ENCODE data around the gene PML. TPM values are rescaled to one million over a fixed set of nuclear protein-coding genes. Genes with fewer than 3 reads are reported as not detected.
A peak's percentile ranks its signal among the peaks of the same experiment; 100 is the strongest.

PML gene
- polyA plus RNA-seq, 3 donors, result 13.1 to 40.7 (median 20.6) TPM

DNA sequence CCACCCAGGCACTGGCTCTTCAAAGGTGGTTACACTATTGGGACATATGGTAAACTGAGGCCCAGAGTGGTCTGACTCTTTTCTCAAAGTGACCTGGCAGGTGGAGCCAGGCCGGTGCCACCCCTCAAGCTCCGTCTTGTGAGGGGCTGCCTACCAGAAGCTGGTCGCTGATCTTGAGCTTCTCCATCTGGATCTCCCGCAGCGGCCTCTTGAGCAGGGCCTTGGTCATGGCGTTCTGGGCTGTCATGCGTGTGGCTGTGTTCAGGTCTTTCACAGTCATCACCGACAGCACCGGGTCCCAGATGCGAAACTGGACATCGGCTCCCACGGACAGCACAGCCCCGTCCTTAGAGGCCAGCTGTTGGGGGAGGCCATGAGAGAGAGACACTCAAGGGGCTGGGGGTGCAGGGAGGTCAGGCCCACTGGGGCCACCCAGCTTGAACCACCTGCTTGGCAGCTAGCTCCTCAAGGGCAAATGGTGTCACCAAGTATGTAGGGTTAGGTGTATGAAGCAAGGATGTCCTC is 6.0 kb upstream of the PML start:
- Histone ChIP-seq H2AFZ (ENCODE audit: insufficient read depth, low read depth, low read length, poor library complexity, severe bottlenecking) (no peak overlapping the region), H3K4me3 (replicated peaks in 1 of 3; ENCODE audit: low read depth in 2 of 3, low read length in 3 of 3) (no peak overlapping the region), H3K4me1 (ENCODE audit: control insufficient read depth in 1 of 2, insufficient read depth in 2 of 2, low read length in 2 of 2) (peaks cover 28 to 38% of the 10 kb centered on the region in 2 donors), H3K27me3 (ENCODE audit: control insufficient read depth in 2 of 2, insufficient read depth in 2 of 2, low read length in 2 of 2) (no peaks in the 10 kb centered on the region), H3K27ac (ENCODE audit: low read depth in 1 of 2, low read length in 2 of 2) (no peak overlapping the region), H3K9ac (ENCODE audit: insufficient read depth, low read length, poor library complexity, severe bottlenecking) (no peak overlapping the region), H3K36me3 (replicated peaks in 1 of 2; ENCODE audit: control insufficient read depth in 1 of 2, insufficient read depth in 2 of 2, low read length in 2 of 2) (peaks cover 0 to 9% of the 10 kb centered on the region in 2 donors), H3K4me2 (replicated peaks; ENCODE audit: extremely low read depth, low read length, poor library complexity, severe bottlenecking) (no peak overlapping the region), H3K9me3 (replicated peaks in 1 of 2; ENCODE audit: control insufficient read depth in 1 of 2, insufficient read depth in 1 of 2, low read length in 2 of 2) (no peaks in the 10 kb centered on the region), H3K79me2 (ENCODE audit: insufficient read depth, low read length) (peaks cover 8% of the 10 kb centered on the region), H4K20me1 (ENCODE audit: insufficient read depth, low read length) (no peaks in the 10 kb centered on the region)
- Mint-ChIP-seq H3K9me3 (no peaks in the 10 kb centered on the region), H3K27ac (no peak overlapping the region), H3K4me1 (peaks cover 23% of the 10 kb centered on the region), H3K4me3 (no peak overlapping the region), H3K36me3 (peaks cover 15 to 30% of the 10 kb centered on the region in 2 donors), H3K27me3 (ENCODE audit: low read depth in 3 of 3) (peaks cover 0 to 2% (median 0%) of the 10 kb centered on the region in 3 donors)
- no peak for DNase-seq
- WGBS (ENCODE audit: insufficient coverage), result 97% methylated on average over 12 of the region's 13 CpGs
- TF ChIP-seq, protein P1, sequence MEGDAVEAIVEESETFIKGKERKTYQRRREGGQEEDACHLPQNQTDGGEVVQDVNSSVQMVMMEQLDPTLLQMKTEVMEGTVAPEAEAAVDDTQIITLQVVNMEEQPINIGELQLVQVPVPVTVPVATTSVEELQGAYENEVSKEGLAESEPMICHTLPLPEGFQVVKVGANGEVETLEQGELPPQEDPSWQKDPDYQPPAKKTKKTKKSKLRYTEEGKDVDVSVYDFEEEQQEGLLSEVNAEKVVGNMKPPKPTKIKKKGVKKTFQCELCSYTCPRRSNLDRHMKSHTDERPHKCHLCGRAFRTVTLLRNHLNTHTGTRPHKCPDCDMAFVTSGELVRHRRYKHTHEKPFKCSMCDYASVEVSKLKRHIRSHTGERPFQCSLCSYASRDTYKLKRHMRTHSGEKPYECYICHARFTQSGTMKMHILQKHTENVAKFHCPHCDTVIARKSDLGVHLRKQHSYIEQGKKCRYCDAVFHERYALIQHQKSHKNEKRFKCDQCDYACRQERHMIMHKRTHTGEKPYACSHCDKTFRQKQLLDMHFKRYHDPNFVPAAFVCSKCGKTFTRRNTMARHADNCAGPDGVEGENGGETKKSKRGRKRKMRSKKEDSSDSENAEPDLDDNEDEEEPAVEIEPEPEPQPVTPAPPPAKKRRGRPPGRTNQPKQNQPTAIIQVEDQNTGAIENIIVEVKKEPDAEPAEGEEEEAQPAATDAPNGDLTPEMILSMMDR (IDR thresholded peaks at IDR 0.05), result no peak
- intact Hi-C loops (cut with micrococcal nuclease), result no loop called here

DNA sequence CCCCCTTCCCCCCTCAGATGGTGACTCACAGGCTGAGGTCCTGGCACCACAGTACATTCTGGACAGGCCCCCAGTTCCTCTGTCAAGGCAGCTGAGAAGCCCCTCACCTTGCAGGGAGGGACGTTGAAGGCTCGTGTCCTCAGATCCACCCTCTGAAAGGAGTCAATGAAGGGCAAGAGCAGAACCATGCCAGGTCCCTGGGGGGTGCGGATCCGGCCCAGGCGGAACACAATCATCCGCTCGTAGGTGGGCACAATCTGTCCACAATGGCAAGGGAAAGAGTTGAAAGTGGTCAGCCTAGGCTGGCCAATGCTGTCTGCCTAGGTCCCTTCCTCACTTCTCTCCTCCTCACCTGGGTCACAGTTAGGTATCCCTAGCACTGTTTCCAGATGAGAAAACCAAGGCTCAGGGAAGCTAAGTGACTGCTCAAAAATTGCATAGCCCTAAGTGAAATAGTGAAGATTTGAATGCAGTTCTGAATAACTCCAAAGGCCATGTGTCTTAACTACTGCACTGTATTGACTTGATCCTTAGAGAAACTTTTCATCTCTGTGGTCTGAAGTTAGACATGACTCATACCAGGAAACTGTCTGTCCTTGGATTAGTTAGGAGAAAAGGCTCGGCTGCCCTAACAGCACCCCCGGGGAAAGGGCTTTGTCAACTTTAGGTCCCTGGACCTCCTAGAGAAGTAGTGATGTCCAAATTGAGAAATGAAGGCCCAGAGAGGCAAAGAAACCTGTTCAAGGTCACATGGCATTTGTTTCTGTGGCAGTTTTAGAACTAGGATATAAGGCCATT is 5.3 kb upstream of the PML start:
- TF ChIP-seq, protein P1 (IDR thresholded peaks at IDR 0.05), result no peak
- no peaks in the 10 kb centered on the region for H3K9me3 ChIP-seq (replicated peaks in 1 of 2; ENCODE audit: control insufficient read depth in 1 of 2, insufficient read depth in 1 of 2, low read length in 2 of 2)
- intact Hi-C loops (cut with micrococcal nuclease), result no loop called here
- H3K27ac ChIP-seq (ENCODE audit: low read depth in 1 of 2, low read length in 2 of 2), result no peak overlapping the region
- H3K27me3 ChIP-seq (ENCODE audit: control insufficient read depth in 2 of 2, insufficient read depth in 2 of 2, low read length in 2 of 2), result no peaks in the 10 kb centered on the region
- Mint-ChIP-seq H3K36me3 (peaks cover 12 to 25% of the 10 kb centered on the region in 2 donors), H3K27me3 (ENCODE audit: low read depth in 3 of 3) (peaks cover 0 to 2% (median 0%) of the 10 kb centered on the region in 3 donors), H3K27ac (peak overlapping the region in 1 of 7 donors; percentile 13), H3K4me1 (peaks cover 30% of the 10 kb centered on the region), H3K4me3 (no peak overlapping the region), H3K9me3 (peaks cover 0 to 1% (median 0%) of the 10 kb centered on the region in 7 donors)
- peaks cover 15% of the 10 kb centered on the region for H3K79me2 ChIP-seq (ENCODE audit: insufficient read depth, low read length)
- no peak overlapping the region for H3K4me2 ChIP-seq (replicated peaks; ENCODE audit: extremely low read depth, low read length, poor library complexity, severe bottlenecking)
- no peak overlapping the region for H3K4me3 ChIP-seq (replicated peaks in 1 of 3; ENCODE audit: low read depth in 2 of 3, low read length in 3 of 3)
- H3K36me3 ChIP-seq (replicated peaks in 1 of 2; ENCODE audit: control insufficient read depth in 1 of 2, insufficient read depth in 2 of 2, low read length in 2 of 2), result peaks cover 0 to 9% of the 10 kb centered on the region in 2 donors
- DNase-seq, result no peak
- peaks cover 34 to 43% of the 10 kb centered on the region in 2 donors for H3K4me1 ChIP-seq (ENCODE audit: control insufficient read depth in 1 of 2, insufficient read depth in 2 of 2, low read length in 2 of 2)
- H4K20me1 ChIP-seq (ENCODE audit: insufficient read depth, low read length), result no peaks in the 10 kb centered on the region
- WGBS (ENCODE audit: insufficient coverage), result 53% methylated on average over 4 of the region's 9 CpGs
- no peak overlapping the region for H2AFZ ChIP-seq (ENCODE audit: insufficient read depth, low read depth, low read length, poor library complexity, severe bottlenecking)
- no peak overlapping the region for H3K9ac ChIP-seq (ENCODE audit: insufficient read depth, low read length, poor library complexity, severe bottlenecking)
